K562 (cell line): Measurements from ENCODE around the gene PLXNB2. TPM values are rescaled to one million over a fixed set of nuclear protein-coding genes. Genes with fewer than 3 reads are reported as not detected.

Source experiments
- ATAC-seq: fragments of 200-7000 bp; cut with Tn5 transposase; 3 replicates; pipeline ENCODE4 v1.9.1; 2020; ENCODE audit warnings: moderate library complexity
- BruUV-seq: library from RNA; stranded (reverse); fragments of 400-500 nt; replicated peaks from 2 replicates; lab custom pipeline; 2021; lab: Mats Ljungman, UMichigan
- CTCF ChIA-PET: fragments of 300-600 bp; formaldehyde crosslinking; extraction: SDS; loops from one replicate; lab custom pipeline; 2021; ENCODE audit warnings: low intra/inter-chr PET ratio; lab: Yijun Ruan, JAX
- POLR2A ChIA-PET: fragments of 300-600, 350-650 bp; sonication (Branson Sonifier 250); formaldehyde crosslinking; extraction: SDS; loops from one replicate; lab custom pipeline; 2021; ENCODE audit warnings: antibody characterized with exemption, inconsistent platforms; lab: Yijun Ruan, JAX
- DNase-seq, 4 experiments: peaks; one replicate each; pipeline versions ENCODE4 v3.0.0 to v3.0.0-alpha.2; 2011 to 2018; ENCODE audit warnings: low spot score in 3 of 4, mixed read lengths in 3 of 4; ENCODE audit errors: extremely low read depth in 1 of 4
- FAIRE-seq: peaks from 2 replicates; lab custom pipeline; 2011; peaks lifted over from hg19 to GRCh38; lab: Jason Lieb, UNC
- H2AFZ ChIP-seq: 2 replicates; pipeline ENCODE4 v1.6.0; 2011; ENCODE audit warnings: low read depth, low read length, control low read depth, inconsistent platforms
- H3K27ac ChIP-seq: fragments of 200-600 bp; 3 replicates; pipeline ENCODE4 v1.8.0; 2011; ENCODE audit warnings: low read depth, mild to moderate bottlenecking, control low read depth, inconsistent platforms, low read length, moderate library complexity, mixed read lengths; ENCODE audit errors: extremely low read depth
- H3K27me3 ChIP-seq, 2 experiments: fragments of 300-600 bp in 1 of 2; 2 replicates in 1 of 2; 3 replicates in 1 of 2; pipeline versions ENCODE4 v1.6.0 to v1.8.0; 2011; ENCODE audit warnings: inconsistent platforms in 2 of 2, low read length in 2 of 2, mild to moderate bottlenecking in 1 of 2, mixed read lengths in 1 of 2, moderate library complexity in 1 of 2; ENCODE audit not compliant: control insufficient read depth in 2 of 2, insufficient read depth in 2 of 2
- H3K36me3 ChIP-seq: fragments of 300-600 bp; 3 replicates; pipeline ENCODE4 v1.8.0; 2011; ENCODE audit warnings: mild to moderate bottlenecking, low read length, inconsistent platforms; ENCODE audit not compliant: control insufficient read depth, insufficient read depth
- H3K4me1 ChIP-seq, 2 experiments: fragments of 200-600 bp in 1 of 2; replicated peaks in 1 of 2; 2 replicates in 1 of 2; 3 replicates in 1 of 2; pipeline versions ENCODE4 v1.5.1 to v1.8.0; 2011; ENCODE audit warnings: inconsistent platforms in 2 of 2, low read length in 2 of 2, mild to moderate bottlenecking in 1 of 2, mixed read lengths in 1 of 2, moderate library complexity in 1 of 2; ENCODE audit not compliant: control insufficient read depth in 2 of 2, insufficient read depth in 2 of 2
- H3K4me2 ChIP-seq: 2 replicates; pipeline ENCODE4 v1.6.1; 2011; ENCODE audit warnings: low read length, control low read depth, inconsistent platforms, mixed read lengths; ENCODE audit not compliant: insufficient read depth
- H3K4me3 ChIP-seq: fragments of 200-600 bp; sonication (generic), shearing (Covaris generic); 2 replicates; pipeline ENCODE4 v1.5.1; 2016; ENCODE audit warnings: control low read depth, inconsistent platforms
- H3K79me2 ChIP-seq: fragments of 200-600 bp; 3 replicates; pipeline ENCODE4 v1.8.0; 2011; ENCODE audit warnings: low read length, inconsistent platforms; ENCODE audit not compliant: control insufficient read depth, insufficient read depth
- H3K9ac ChIP-seq, 2 experiments: 2 replicates each; pipeline versions ENCODE4 v1.6.0 to v1.6.1; 2011; ENCODE audit warnings: low read depth in 2 of 2, low read length in 2 of 2, control low read depth in 1 of 2, inconsistent platforms in 1 of 2, mild to moderate bottlenecking in 1 of 2, mixed read lengths in 1 of 2; ENCODE audit not compliant: insufficient read depth in 1 of 2
- H3K9me1 ChIP-seq: one replicate; pipeline ENCODE4 v1.6.0; 2011; ENCODE audit warnings: inconsistent platforms, mild to moderate bottlenecking, low read length, moderate library complexity; ENCODE audit not compliant: control insufficient read depth, insufficient read depth
- H3K9me3 ChIP-seq: replicated peaks from 2 replicates; pipeline ENCODE4 v1.5.1; 2011; ENCODE audit warnings: low read depth, low read length, inconsistent platforms; ENCODE audit not compliant: control insufficient read depth, insufficient read depth
- H4K20me1 ChIP-seq: replicated peaks from 2 replicates; pipeline ENCODE4 v1.6.1; 2011; ENCODE audit warnings: low read length, inconsistent platforms, mixed read lengths; ENCODE audit not compliant: control insufficient read depth, insufficient read depth
- ADNP ChIP-seq: fragments of 200-800 bp; sonication (Bioruptor generic); IDR thresholded peaks from 2 replicates; pipeline ENCODE4 v1.6.1; 2016; ENCODE audit warnings: missing genetic modification characterization, missing compliant biosample characterization
- CC2D1A ChIP-seq: fragments of 450-650 bp; IDR thresholded peaks from 2 replicates; pipeline ENCODE4 v1.6.1; 2017; ENCODE audit warnings: mild to moderate bottlenecking
- NKRF ChIP-seq: fragments of 450-650 bp; IDR thresholded peaks from 2 replicates; pipeline ENCODE4 v1.6.1; 2016; ENCODE audit warnings: borderline replicate concordance
- NONO ChIP-seq, 2 experiments: fragments of 200-400 bp in 1 of 2; fragments of 450-650 bp in 1 of 2; formaldehyde crosslinking in 1 of 2; IDR thresholded peaks; 2 replicates each; pipeline ENCODE4 v1.6.1; 2017; ENCODE audit warnings: low read depth in 2 of 2, mild to moderate bottlenecking in 2 of 2, moderate library complexity in 2 of 2, low read length in 1 of 2
- POLR2G ChIP-seq: fragments of 200-400 bp; formaldehyde crosslinking; IDR thresholded peaks from 2 replicates; pipeline ENCODE4 v1.6.1; 2017; ENCODE audit warnings: low read depth, mild to moderate bottlenecking, antibody characterized with exemption, low read length, moderate library complexity
- ZFP30 ChIP-seq: fragments of 250-450 bp; sonication (Bioruptor Pico); IDR thresholded peaks from 2 replicates; pipeline ENCODE4 v1.8.0; 2022; ENCODE audit warnings: moderate library complexity, mild to moderate bottlenecking, inconsistent platforms, borderline replicate concordance
- ZNF561 ChIP-seq: fragments of 450-650 bp; formaldehyde crosslinking; conservative IDR thresholded peaks from 2 replicates; pipeline ENCODE4 v1.4.0; 2020; ENCODE audit warnings: mild to moderate bottlenecking, moderate library complexity
- ZNF695 ChIP-seq: fragments of 450-650 bp; formaldehyde crosslinking; IDR thresholded peaks from 2 replicates; pipeline ENCODE4 v1.4.0; 2020; ENCODE audit warnings: mild to moderate bottlenecking, moderate library complexity
- WGBS: fragments of 100-300 bp; shearing (Covaris generic); methylation state at CpG from one replicate; pipeline ENCODE4 v1.1.6; 2016; ENCODE audit warnings: low coverage, mixed read lengths; ENCODE audit not compliant: insufficient coverage; ENCODE audit errors: missing lambda C conversion rate; 5-methylcytosine and 5-hydroxymethylcytosine counted together
- in situ Hi-C: fragments of 300-500 bp; cut with MboI; formaldehyde crosslinking; loops from 4 replicates; pipeline ENCODE4 v1.15.0; 2018; ENCODE audit warnings: inconsistent platforms, mixed read lengths
- intact Hi-C: fragments of 100-400 bp; cut with micrococcal nuclease; formaldehyde crosslinking; loops from 2 replicates; pipeline ENCODE4 v1.14.2; 2022
- polyA plus RNA-seq, 8 experiments: library from polyadenylated mRNA; depleted of rRNA in 4 of 8; stranded (reverse) in 5 of 8; unstranded in 3 of 8; fragments of >200 nt; fragmentation: Nextera tagmentation in 2 of 8; fragmentation: Illumina TruSeq in 1 of 8; extraction: Ambion mirVana in 2 of 8; extraction: Trizol in 1 of 8; gene quantifications; 2 replicates each; pipeline versions ENCODE4 v1.2.1 to v1.2.3, GENCODE V29; 2011 to 2014; ENCODE audit warnings: inconsistent platforms in 1 of 8, missing spikeins in 1 of 8
- total RNA-seq, 7 experiments: library from RNA; depleted of rRNA in 6 of 7; stranded (reverse); fragments of >200 nt in 6 of 7; fragmentation: Illumina TruSeq in 2 of 7; extraction: Trizol in 2 of 7; gene quantifications; 2 replicates each; pipeline versions ENCODE4 v1.2.1 to v1.2.3, GENCODE V29; 2011 to 2021; ENCODE audit warnings: low replicate concordance in 1 of 7

The PLXNB2 gene
- total and polyA plus RNA-seq, 9 of the 15 experiments (the other 6 are each of a cell fraction or from before 2014, with no cell fraction given) = 0.15 to 45.1 (median 13.6) TPM

GRCh38 chr22:50280022-50280707, 27.3 kb downstream of the PLXNB2 start (continued):
- TF ChIP-seq POLR2G = 0 out of 2 replicates have a peak, but pooled peaks have one; percentile 5

GRCh38 chr22:50278956-50279619, 28.4 kb downstream of the PLXNB2 start:
- BruUV-seq = no TSS peak
- no peak for FAIRE-seq
- no peak overlapping the region for H2AFZ ChIP-seq
- peaks cover 51% of the 10 kb centered on the region; the same call in 1 of the 3 replicates for H3K36me3 ChIP-seq
- H3K4me3 ChIP-seq = no peak overlapping the region
- H4K20me1 ChIP-seq = no peaks in the 10 kb centered on the region
- no peaks in the 10 kb centered on the region for H3K79me2 ChIP-seq
- in situ Hi-C loops = no loop called here
- H3K4me1 ChIP-seq = peaks cover 0 to 22% of the 10 kb centered on the region in 2 experiments; a peak in 3 of 5 replicates
- no peaks in the 10 kb centered on the region for H3K9me3 ChIP-seq
- H3K9me1 ChIP-seq = no peaks in the 10 kb centered on the region
- ChIA-PET POLR2A (interaction anchor here (0.6 kb wide), 1 partner anchor 27 kb away, joined by 3 read pairs; no protein-coding TSS in a partner anchor), CTCF (no interaction called here)
- no peak for ATAC-seq
- no peaks in the 10 kb centered on the region for H3K27me3 ChIP-seq
- no peak overlapping the region for H3K4me2 ChIP-seq
- H3K9ac ChIP-seq = no peak overlapping the region
- intact Hi-C loops = no loop called here
- no peak overlapping the region for H3K27ac ChIP-seq
- 96% methylated on average over 18 of the region's 30 CpGs for WGBS
- no peak for DNase-seq
- TF ChIP-seq ADNP (tag) (no peak), NONO (IDR thresholded peaks at IDR 0.05; ENCODE audit: low read depth in 2 of 2, low read length in 1 of 2) (no peak), ZNF695 (CRISPR knock-in tag) (no peak), NKRF (no peak), CC2D1A (no peak), ZNF561 (CRISPR knock-in tag) (no peak), ZFP30 (CRISPR knock-in tag) (no peak)
